ENCODE results near the gene ZNF367. TPM values are rescaled to one million over a fixed set of nuclear protein-coding genes. Genes with fewer than 3 reads are reported as not detected.

The ZNF367 gene
- total and polyA plus RNA-seq, 2 experiments from 2014 or later, result 0.98 to 3.6 TPM

- Histone ChIP-seq H3K36me3 (replicated peaks; ENCODE audit: insufficient read depth, low read depth) (no peaks in the 10 kb centered on the region), H3K9me3 (ENCODE audit: low read depth) (no peaks in the 10 kb centered on the region), H2AFZ (no peak overlapping the region), H3K27me3 (no peaks in the 10 kb centered on the region), H3K27ac (no peak overlapping the region), H3K4me1 (ENCODE audit: insufficient read depth) (no peaks in the 10 kb centered on the region), H3K79me2 (peaks cover 26% of the 10 kb centered on the region), H3K4me3 (no peak overlapping the region), H3K9me2 (replicated peaks; ENCODE audit: insufficient read depth) (no peaks in the 10 kb centered on the region), H4K20me1 (ENCODE audit: insufficient read depth, poor library complexity, severe bottlenecking) (peaks cover 4% of the 10 kb centered on the region), H3K4me2 (no peak overlapping the region)
- DNase-seq (ENCODE audit: low spot score), result peak; percentile 42
- no peak for TF ChIP-seq EZH2 (IDR thresholded peaks at IDR 0.05; ENCODE audit: borderline replicate concordance)
- TF ChIP-seq CTCF (IDR thresholded peaks at IDR 0.05; ENCODE audit: poor library complexity), result peak; percentile 42
- WGBS (ENCODE audit: low lambda C conversion rate, missing lambda C conversion rate), result 74% methylated on average over 2 of the region's 2 CpGs
These were observed 35.5 kb upstream of the ZNF367 start for GRCh38 chr9:96453625-96454024.

- WGBS (ENCODE audit: low lambda C conversion rate, missing lambda C conversion rate), result 2% methylated on average over 60 of the region's 63 CpGs
- DNase-seq (ENCODE audit: low spot score), result peak; percentile 57
- peak overlapping the region; percentile 18 for H2AFZ ChIP-seq
- H3K4me1 ChIP-seq (ENCODE audit: insufficient read depth), result no peaks in the 10 kb centered on the region
- H4K20me1 ChIP-seq (ENCODE audit: insufficient read depth, poor library complexity, severe bottlenecking), result peaks cover 4% of the 10 kb centered on the region
- TF ChIP-seq EZH2 (IDR thresholded peaks at IDR 0.05; ENCODE audit: borderline replicate concordance) (no peak), EZH2phosphoT487 (IDR thresholded peaks at IDR 0.05; ENCODE audit: low read depth, severe bottlenecking, unreplicated experiment) (no peak), CTCF (IDR thresholded peaks at IDR 0.05; ENCODE audit: poor library complexity) (no peak)
- H3K36me3 ChIP-seq (replicated peaks; ENCODE audit: insufficient read depth, low read depth), result no peaks in the 10 kb centered on the region
- H3K27me3 ChIP-seq, result no peaks in the 10 kb centered on the region
- peaks cover 26% of the 10 kb centered on the region for H3K79me2 ChIP-seq
- H3K4me3 ChIP-seq, result peak overlapping the region; percentile 71
- H3K4me2 ChIP-seq, result peak overlapping the region; percentile 91
- H3K27ac ChIP-seq, result peak overlapping the region; percentile 88
- no peaks in the 10 kb centered on the region for H3K9me3 ChIP-seq (ENCODE audit: low read depth)
- no peaks in the 10 kb centered on the region for H3K9me2 ChIP-seq (replicated peaks; ENCODE audit: insufficient read depth)
These were observed 32.7 kb upstream of the ZNF367 start for GRCh38 chr9:96450613-96451528.

GRCh38 chr9:96449845-96450612 is 31.9 kb upstream of the ZNF367 start, which contains the start of gene HABP4:
HABP4 (plus strand) TSS chr9:96450169; CDS start chr9:96450280, 111 bp downstream.
- no peaks in the 10 kb centered on the region for H3K36me3 ChIP-seq (replicated peaks; ENCODE audit: insufficient read depth, low read depth)
- peak within 1 kb of the TSS; percentile 66 for H2AFZ ChIP-seq
- peak within 1 kb of the TSS; percentile 71 for H3K4me3 ChIP-seq
- H3K9me3 ChIP-seq (ENCODE audit: low read depth), result no peaks in the 10 kb centered on the region
- H3K27ac ChIP-seq, result peak within 1 kb of the TSS; percentile 88
- H3K9me2 ChIP-seq (replicated peaks; ENCODE audit: insufficient read depth), result no peaks in the 10 kb centered on the region
- 1% methylated on average over 65 of the region's 108 CpGs for WGBS (ENCODE audit: low lambda C conversion rate, missing lambda C conversion rate)
- no peak for TF ChIP-seq EZH2 (IDR thresholded peaks at IDR 0.05; ENCODE audit: borderline replicate concordance)
- no peak for TF ChIP-seq CTCF (IDR thresholded peaks at IDR 0.05; ENCODE audit: poor library complexity)
- TF ChIP-seq EZH2phosphoT487 (IDR thresholded peaks at IDR 0.05; ENCODE audit: low read depth, severe bottlenecking, unreplicated experiment), result no peak
- peak; percentile 99 for DNase-seq (ENCODE audit: low spot score)
- no peaks in the 10 kb centered on the region for H3K4me1 ChIP-seq (ENCODE audit: insufficient read depth)
- peak within 1 kb of the TSS; percentile 91 for H3K4me2 ChIP-seq
- peaks cover 4% of the 10 kb centered on the region for H4K20me1 ChIP-seq (ENCODE audit: insufficient read depth, poor library complexity, severe bottlenecking)
- peaks cover 25% of the 10 kb centered on the region for H3K79me2 ChIP-seq
- H3K27me3 ChIP-seq, result no peaks in the 10 kb centered on the region

All from hepatocyte (in vitro differentiated cells).